GM11168 (cell line): ENCODE results near the gene COL5A1.
"Not testable (repeated sequence)": the region's sequence is repeated elsewhere in the genome, so short reads cannot be mapped to it uniquely, and the experiment has no call there.

Source experiments
- in situ Hi-C: fragments of 300-500 bp; cut with MboI; formaldehyde crosslinking; loops from one replicate; pipeline ENCODE4 v1.12.0; 2022; ENCODE audit warnings: low sequenced_read_pairs; ENCODE audit not compliant: unreplicated experiment

COL5A1 gene

GRCh38 chr9:134653259-134654009, 11.8 kb downstream of the COL5A1 start:
- in situ Hi-C loops: no loop called here

DNA sequence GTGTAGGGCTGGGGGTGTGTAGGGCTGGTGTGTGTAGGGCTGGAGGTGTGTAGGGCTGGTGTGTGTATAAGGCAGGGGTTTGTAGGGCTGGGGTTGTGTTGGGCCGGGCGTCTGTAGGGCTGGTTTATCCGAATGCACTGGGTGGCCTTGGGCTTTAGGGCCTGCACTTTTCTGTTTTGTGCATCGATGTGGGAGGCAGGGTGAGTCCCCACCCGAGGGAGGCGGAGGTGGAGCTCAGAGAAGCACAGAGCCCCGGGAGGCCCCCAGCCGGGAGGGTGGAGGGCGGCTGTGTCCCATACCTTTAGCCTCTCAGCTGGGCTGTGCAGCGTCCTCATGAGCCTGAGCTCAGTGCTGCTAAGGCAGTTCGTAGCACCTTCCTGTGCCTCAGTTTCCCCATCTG, 13.5 kb downstream of the COL5A1 start:
- in situ Hi-C loops: no loop called here

- in situ Hi-C loops: no loop called here
Measured at GRCh38 chr9:134655586-134656333, 14.2 kb downstream of the COL5A1 start.

DNA sequence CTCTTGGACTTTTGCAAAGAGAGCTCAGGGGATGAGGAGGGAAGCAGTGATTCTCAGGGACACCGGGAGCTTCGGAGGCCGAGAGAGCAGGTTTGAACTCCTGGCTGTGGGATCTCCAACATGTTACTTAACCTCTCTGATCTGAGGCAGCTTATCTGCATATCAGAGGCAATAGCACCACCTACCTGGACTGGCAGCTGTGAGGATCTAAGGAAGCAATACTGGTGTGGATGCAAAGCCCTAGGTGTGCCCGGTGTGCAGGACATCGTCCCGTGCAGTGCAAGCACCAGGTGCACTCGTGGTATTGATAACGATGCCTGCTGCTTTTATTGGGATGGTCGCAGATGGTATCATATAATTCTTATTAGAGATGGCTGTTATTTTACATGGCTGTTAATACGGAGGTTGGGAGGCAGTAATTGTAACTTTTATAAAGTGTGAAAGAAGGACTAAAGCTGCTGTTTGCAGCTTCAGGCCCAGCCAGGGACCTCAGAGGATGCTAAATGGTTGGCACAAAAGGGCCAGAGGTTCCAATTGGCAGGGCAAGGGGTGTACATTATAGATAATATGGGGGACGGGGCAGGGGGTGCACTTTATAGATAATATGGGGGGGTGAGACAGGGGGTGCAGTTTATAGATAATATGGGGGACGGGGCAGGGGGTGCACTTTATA, 14.9 kb downstream of the COL5A1 start:
- in situ Hi-C loops: no loop called here

GRCh38 chr9:134657666-134658377, 16.2 kb downstream of the COL5A1 start:
- in situ Hi-C loops: no loop called here

- in situ Hi-C loops: no loop called here
Measured at GRCh38 chr9:134658378-134658955, 16.9 kb downstream of the COL5A1 start.

- in situ Hi-C loops: no loop called here
Measured at GRCh38 chr9:134659688-134660131, 18.1 kb downstream of the COL5A1 start.

- in situ Hi-C loops: no loop called here
Measured at GRCh38 chr9:134660407-134660806, 18.8 kb downstream of the COL5A1 start.

DNA sequence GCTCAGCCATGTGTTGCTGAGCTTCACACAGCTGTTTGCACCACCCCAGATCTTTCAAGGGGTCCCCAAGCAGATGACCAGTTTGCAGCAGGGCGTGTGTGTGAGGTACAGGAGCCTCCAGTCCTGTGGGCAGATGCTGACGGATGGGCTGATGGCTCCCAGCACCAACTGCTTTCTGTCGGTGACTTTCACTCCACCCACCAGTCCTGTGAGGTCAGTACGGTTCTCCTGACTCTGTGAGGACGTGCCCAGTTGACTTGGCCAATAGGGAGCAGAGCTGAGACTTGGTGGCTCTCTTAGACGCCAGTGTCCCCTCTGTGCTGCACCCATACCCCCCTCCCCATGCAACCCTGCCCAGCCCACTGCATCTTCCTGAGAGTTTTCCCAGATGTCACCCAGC, 19.7 kb downstream of the COL5A1 start:
- in situ Hi-C loops: no loop called here

- in situ Hi-C loops: no loop called here
Measured at GRCh38 chr9:134661791-134662142, 20.2 kb downstream of the COL5A1 start.

DNA sequence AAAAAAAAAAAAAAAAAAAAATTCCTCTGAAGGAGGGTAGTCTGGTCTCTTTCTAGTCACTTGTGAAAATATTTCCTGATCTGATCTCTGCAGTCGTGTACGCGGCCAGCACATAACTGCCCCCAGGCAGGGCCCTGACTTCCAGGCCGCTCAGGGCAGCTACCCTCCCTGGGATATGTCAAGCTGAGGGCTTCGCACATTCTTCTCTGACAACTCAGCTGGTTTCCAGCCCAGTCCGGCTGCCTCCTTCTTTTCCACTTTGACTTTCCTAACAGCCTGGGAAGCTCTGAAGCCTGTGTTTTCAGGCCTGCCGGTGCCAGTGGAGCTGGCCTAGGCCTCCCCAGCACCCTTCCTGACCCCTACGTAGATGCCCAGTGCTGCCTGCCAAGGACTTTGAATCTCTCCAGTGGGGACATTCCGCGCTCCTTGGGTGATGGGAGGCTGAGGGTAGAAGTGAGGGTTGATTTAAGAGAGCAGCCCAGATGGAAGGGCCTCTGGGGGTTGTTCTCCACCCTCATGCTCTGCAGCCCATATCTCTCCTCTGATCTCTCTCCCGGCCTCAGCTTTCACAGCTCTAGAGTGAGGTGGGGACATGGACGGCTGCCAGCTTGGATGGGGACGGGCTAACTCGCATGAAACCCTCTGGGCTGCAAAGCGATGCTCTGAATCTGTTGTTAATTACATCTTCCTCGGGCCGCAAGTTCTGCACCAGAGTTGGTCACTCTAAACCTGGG, 20.7 kb downstream of the COL5A1 start:
- in situ Hi-C loops: no loop called here

DNA sequence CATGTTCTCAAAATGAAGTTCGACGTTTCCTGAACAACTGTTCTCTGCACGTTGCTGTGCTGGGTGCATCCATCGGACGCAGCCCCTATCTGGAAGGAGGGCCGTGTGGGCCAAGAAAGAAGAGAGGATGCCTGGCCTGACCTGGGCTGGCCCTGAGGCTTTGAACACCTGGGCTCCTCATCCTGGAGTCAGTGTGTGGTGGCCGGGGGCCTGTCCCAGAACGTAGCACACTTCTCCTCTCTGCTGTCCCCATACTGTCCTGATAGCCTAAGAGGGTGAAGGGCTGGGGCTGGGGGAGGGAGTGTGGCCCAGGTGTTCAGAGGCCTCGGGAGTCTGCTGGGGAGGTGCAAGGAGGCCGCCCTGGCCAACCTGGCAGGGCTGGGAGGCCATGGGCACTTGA, 21.5 kb downstream of the COL5A1 start:
- in situ Hi-C loops: no loop called here

GRCh38 chr9:134663753-134664415, 22.3 kb downstream of the COL5A1 start:
- in situ Hi-C loops: no loop called here

GRCh38 chr9:134664446-134664845, 22.8 kb downstream of the COL5A1 start:
- in situ Hi-C loops: no loop called here

- in situ Hi-C loops: no loop called here
Measured at GRCh38 chr9:134666208-134666607, 24.6 kb downstream of the COL5A1 start.

- in situ Hi-C loops: no loop called here
Measured at GRCh38 chr9:134666831-134667230, 25.2 kb downstream of the COL5A1 start.

DNA sequence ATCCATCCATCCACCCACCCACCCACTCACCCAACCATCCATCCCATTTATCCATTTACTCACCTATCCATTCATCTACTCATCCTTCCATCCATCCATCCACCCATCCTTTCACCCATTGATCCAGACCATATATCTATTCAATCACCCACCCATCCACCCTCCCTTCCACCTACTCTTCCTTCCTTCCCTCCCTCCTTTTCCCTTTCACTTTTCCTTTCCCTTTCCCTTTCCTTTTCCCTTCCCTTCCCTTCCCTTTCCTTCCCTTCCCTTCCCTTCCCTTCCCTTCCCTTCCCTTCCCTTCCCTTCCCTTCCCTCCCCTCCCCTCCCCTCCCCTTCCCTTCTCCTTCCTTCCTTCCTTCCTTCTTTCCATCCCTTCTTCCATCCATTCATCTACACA, 27.4 kb downstream of the COL5A1 start:
- in situ Hi-C loops: not testable (repeated sequence)

DNA sequence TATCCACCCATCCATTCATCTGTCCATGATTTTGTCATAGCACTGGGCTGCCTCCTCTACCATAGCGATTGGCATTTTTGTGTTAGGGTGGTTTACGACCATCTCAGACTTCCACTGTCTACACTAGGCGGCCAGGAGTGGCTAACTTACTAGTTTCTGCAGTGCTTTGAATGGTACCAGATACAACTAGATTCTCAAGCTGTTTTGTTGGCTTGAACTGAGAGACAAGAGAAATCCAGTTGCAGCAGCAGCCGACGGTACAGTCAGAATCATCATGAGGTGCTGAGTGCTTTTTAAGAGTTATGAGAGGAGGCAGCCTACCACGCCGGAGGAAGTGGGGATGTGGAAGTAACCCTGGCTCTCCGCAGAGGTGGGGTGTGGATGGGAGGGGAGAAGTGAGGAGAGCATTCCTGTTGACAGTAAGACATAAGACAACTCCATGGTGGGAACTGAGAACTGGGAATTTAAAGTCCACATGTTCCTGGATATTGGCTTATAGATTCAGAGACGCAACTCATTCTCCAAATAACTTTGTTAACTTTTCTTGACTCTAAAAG, 27.9 kb downstream of the COL5A1 start:
- in situ Hi-C loops: no loop called here

GRCh38 chr9:134670042-134670525, 28.5 kb downstream of the COL5A1 start:
- in situ Hi-C loops: no loop called here
